Measurements from ENCODE around the gene MEIOB. TPM values are rescaled to one million over a fixed set of nuclear protein-coding genes. Genes with fewer than 3 reads are reported as not detected.

MEIOB gene
- polyA plus RNA-seq, 3 donors = not detected

DNA sequence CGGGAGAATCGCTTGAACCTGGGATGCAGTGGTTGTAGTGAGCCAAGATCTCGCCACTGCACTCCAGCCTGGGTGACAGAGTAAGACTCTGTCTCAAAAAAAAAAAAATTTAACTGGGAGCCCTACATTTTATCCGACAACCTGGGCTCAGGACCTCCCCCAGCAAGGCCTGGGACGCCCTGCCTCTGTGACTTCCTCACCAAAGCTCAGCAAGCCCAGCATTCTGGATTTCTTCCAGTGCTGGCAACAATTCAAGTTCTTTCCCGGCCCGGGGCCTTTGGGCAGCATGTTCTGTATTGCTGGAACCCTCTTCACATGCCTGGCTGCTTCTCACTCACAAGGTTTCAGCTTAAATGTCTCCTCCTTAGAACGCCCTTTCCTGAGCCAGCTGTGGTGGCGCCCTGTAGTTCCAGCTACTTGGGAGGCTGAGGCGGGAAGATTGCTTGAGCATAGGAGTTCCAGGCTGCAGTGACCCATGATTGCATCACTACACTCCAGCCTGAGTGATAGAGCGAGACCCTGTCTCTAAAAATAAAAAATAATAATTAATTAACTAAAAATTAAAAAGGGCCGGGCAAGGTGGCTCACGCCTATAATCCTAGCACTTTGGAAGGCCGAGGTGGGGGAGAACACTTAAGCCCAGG lies 15.9 kb upstream of the MEIOB start:
- no peaks in the 10 kb centered on the region for H3K4me1 ChIP-seq (ENCODE audit: control insufficient read depth in 1 of 2, insufficient read depth in 2 of 2, low read length in 2 of 2)
- Mint-ChIP-seq H3K27ac (no peak overlapping the region), H3K4me3 (no peak overlapping the region), H3K27me3 (ENCODE audit: low read depth in 3 of 3) (peaks cover 19 to 36% (median 24%) of the 10 kb centered on the region in 3 donors), H3K4me1 (no peaks in the 10 kb centered on the region), H3K9me3 (no peaks in the 10 kb centered on the region), H3K36me3 (no peaks in the 10 kb centered on the region)
- no peak overlapping the region for H3K4me2 ChIP-seq (replicated peaks; ENCODE audit: extremely low read depth, low read length, poor library complexity, severe bottlenecking)
- H3K4me3 ChIP-seq (replicated peaks in 1 of 3; ENCODE audit: low read depth in 2 of 3, low read length in 3 of 3) = no peak overlapping the region
- no peak overlapping the region for H3K9ac ChIP-seq (ENCODE audit: insufficient read depth, low read length, poor library complexity, severe bottlenecking)
- TF ChIP-seq, protein P1, sequence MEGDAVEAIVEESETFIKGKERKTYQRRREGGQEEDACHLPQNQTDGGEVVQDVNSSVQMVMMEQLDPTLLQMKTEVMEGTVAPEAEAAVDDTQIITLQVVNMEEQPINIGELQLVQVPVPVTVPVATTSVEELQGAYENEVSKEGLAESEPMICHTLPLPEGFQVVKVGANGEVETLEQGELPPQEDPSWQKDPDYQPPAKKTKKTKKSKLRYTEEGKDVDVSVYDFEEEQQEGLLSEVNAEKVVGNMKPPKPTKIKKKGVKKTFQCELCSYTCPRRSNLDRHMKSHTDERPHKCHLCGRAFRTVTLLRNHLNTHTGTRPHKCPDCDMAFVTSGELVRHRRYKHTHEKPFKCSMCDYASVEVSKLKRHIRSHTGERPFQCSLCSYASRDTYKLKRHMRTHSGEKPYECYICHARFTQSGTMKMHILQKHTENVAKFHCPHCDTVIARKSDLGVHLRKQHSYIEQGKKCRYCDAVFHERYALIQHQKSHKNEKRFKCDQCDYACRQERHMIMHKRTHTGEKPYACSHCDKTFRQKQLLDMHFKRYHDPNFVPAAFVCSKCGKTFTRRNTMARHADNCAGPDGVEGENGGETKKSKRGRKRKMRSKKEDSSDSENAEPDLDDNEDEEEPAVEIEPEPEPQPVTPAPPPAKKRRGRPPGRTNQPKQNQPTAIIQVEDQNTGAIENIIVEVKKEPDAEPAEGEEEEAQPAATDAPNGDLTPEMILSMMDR (IDR thresholded peaks at IDR 0.05) = no peak
- no peaks in the 10 kb centered on the region for H3K27me3 ChIP-seq (ENCODE audit: control insufficient read depth in 2 of 2, insufficient read depth in 2 of 2, low read length in 2 of 2)
- H2AFZ ChIP-seq (ENCODE audit: insufficient read depth, low read depth, low read length, poor library complexity, severe bottlenecking) = no peak overlapping the region
- H4K20me1 ChIP-seq (ENCODE audit: insufficient read depth, low read length) = no peaks in the 10 kb centered on the region
- 94% methylated on average over 5 of the region's 14 CpGs for WGBS (ENCODE audit: insufficient coverage)
- H3K27ac ChIP-seq (ENCODE audit: low read depth in 1 of 2, low read length in 2 of 2) = no peak overlapping the region
- no peaks in the 10 kb centered on the region for H3K79me2 ChIP-seq (ENCODE audit: insufficient read depth, low read length)
- H3K36me3 ChIP-seq (replicated peaks in 1 of 2; ENCODE audit: control insufficient read depth in 1 of 2, insufficient read depth in 2 of 2, low read length in 2 of 2) = no peaks in the 10 kb centered on the region
- intact Hi-C loops (cut with micrococcal nuclease) = no loop called here
- DNase-seq = no peak
- H3K9me3 ChIP-seq (replicated peaks in 1 of 2; ENCODE audit: control insufficient read depth in 1 of 2, insufficient read depth in 1 of 2, low read length in 2 of 2) = no peaks in the 10 kb centered on the region

DNA sequence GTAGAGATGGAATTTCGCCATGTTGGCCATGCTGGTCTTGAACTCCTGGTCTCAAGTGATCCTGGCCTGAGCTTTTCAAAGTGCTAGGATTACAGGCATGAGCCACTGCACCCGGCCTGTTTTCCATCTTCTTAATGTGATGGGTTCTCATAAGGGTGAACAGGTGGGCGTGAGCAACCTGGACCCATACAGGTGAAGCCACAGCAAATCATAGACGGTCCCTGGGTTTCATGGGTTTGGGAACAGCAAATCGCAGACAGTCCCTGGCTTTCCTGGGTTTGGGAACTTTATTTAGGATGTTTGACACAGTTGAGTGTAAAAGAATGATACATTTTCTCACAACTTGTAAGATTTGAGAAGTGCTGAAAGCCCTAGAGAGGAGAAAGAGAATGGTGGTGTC lies 12.9 kb upstream of the MEIOB start:
- DNase-seq = no peak
- peaks cover 12 to 23% (median 17%) of the 10 kb centered on the region in 3 donors for H3K27me3 Mint-ChIP-seq (ENCODE audit: low read depth in 3 of 3)
- no peaks in the 10 kb centered on the region for H4K20me1 ChIP-seq (ENCODE audit: insufficient read depth, low read length)
- no peak overlapping the region for H3K27ac ChIP-seq (ENCODE audit: low read depth in 1 of 2, low read length in 2 of 2)
- no peaks in the 10 kb centered on the region for H3K4me1 Mint-ChIP-seq
- no peak overlapping the region for H3K9ac ChIP-seq (ENCODE audit: insufficient read depth, low read length, poor library complexity, severe bottlenecking)
- H3K27ac Mint-ChIP-seq = peak overlapping the region in 2 of 7 donors; percentile 41 to 77
- intact Hi-C loops (cut with micrococcal nuclease) = no loop called here
- WGBS (ENCODE audit: insufficient coverage) = 90% methylated on average over 3 of the region's 5 CpGs
- no peak overlapping the region for H3K4me2 ChIP-seq (replicated peaks; ENCODE audit: extremely low read depth, low read length, poor library complexity, severe bottlenecking)
- H3K36me3 ChIP-seq (replicated peaks in 1 of 2; ENCODE audit: control insufficient read depth in 1 of 2, insufficient read depth in 2 of 2, low read length in 2 of 2) = no peaks in the 10 kb centered on the region
- H3K4me3 Mint-ChIP-seq = no peak overlapping the region
- TF ChIP-seq, protein P1 (IDR thresholded peaks at IDR 0.05) = no peak
- no peaks in the 10 kb centered on the region for H3K27me3 ChIP-seq (ENCODE audit: control insufficient read depth in 2 of 2, insufficient read depth in 2 of 2, low read length in 2 of 2)
- no peaks in the 10 kb centered on the region for H3K9me3 Mint-ChIP-seq
- H3K9me3 ChIP-seq (replicated peaks in 1 of 2; ENCODE audit: control insufficient read depth in 1 of 2, insufficient read depth in 1 of 2, low read length in 2 of 2) = no peaks in the 10 kb centered on the region
- no peak overlapping the region for H3K4me3 ChIP-seq (replicated peaks in 1 of 3; ENCODE audit: low read depth in 2 of 3, low read length in 3 of 3)
- H2AFZ ChIP-seq (ENCODE audit: insufficient read depth, low read depth, low read length, poor library complexity, severe bottlenecking) = no peak overlapping the region
- no peaks in the 10 kb centered on the region for H3K4me1 ChIP-seq (ENCODE audit: control insufficient read depth in 1 of 2, insufficient read depth in 2 of 2, low read length in 2 of 2)
- no peaks in the 10 kb centered on the region for H3K36me3 Mint-ChIP-seq
- no peaks in the 10 kb centered on the region for H3K79me2 ChIP-seq (ENCODE audit: insufficient read depth, low read length)

Data from CD14-positive monocyte (primary cell).